ENCODE results near the gene C1orf141.
"Not testable (repeated sequence)": the region's sequence is repeated elsewhere in the genome, so short reads cannot be mapped to it uniquely, and the experiment has no call there.

Gene C1orf141

DNA sequence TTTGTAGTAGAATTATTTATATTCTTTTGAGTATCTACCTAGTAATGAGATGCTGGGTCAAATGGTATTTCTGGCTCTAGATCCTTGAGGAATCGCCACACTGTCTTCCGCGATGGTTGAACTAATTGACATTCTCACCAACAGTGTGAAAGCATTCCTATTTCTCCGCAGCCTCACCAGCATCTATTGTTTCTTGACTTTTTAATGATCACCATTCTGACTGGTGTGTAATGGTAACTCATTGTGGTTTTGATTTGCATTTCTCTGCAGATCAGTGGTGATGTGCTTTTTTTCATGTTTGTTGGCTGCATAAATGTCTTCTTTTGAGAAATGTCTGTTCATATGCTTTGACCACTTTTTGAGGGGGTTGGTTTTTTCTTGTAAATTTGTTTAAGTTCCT, 16.2 kb upstream of the C1orf141 start:
- TF ChIP-seq ZFX (IDR thresholded peaks at IDR 0.05), result no peak

DNA sequence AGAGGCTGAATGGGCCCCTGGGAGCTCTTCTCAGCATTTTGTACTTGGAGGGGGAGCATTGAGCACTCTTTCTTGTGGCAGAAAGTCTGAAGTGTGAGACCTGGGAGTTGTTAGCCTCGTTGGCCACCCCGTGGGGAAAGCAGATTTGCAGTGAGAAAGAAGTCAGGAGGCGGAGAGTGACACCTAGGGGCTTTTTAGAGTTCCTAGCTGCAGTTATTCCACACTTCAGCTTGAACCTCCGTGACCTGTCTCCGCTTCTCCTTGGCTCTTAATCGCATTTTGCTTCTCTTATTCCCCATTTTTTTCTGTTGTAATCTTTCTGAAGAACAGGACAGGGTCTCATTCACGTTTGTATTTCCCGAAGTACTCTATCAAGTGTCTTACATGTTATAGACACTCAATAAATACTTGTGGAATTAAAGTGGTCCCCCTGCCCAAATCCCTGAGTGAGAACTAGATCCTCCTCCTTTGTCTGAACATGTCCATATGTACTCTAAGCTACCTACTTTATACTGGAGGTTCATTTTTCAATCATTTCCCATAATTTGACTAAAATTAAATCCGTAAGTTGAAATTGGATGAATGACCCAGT, 14.5 kb upstream of the C1orf141 start:
- no peak overlapping the region for H3K27ac ChIP-seq
- TF ChIP-seq, protein P1, sequence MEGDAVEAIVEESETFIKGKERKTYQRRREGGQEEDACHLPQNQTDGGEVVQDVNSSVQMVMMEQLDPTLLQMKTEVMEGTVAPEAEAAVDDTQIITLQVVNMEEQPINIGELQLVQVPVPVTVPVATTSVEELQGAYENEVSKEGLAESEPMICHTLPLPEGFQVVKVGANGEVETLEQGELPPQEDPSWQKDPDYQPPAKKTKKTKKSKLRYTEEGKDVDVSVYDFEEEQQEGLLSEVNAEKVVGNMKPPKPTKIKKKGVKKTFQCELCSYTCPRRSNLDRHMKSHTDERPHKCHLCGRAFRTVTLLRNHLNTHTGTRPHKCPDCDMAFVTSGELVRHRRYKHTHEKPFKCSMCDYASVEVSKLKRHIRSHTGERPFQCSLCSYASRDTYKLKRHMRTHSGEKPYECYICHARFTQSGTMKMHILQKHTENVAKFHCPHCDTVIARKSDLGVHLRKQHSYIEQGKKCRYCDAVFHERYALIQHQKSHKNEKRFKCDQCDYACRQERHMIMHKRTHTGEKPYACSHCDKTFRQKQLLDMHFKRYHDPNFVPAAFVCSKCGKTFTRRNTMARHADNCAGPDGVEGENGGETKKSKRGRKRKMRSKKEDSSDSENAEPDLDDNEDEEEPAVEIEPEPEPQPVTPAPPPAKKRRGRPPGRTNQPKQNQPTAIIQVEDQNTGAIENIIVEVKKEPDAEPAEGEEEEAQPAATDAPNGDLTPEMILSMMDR (conservative IDR thresholded peaks at IDR 0.05), result peak; percentile 85
- no peak for TF ChIP-seq ZFX (IDR thresholded peaks at IDR 0.05)

More for the DNA sequence above, 16.2 kb upstream of the C1orf141 start:
- H3K27ac ChIP-seq, result no peak overlapping the region

DNA sequence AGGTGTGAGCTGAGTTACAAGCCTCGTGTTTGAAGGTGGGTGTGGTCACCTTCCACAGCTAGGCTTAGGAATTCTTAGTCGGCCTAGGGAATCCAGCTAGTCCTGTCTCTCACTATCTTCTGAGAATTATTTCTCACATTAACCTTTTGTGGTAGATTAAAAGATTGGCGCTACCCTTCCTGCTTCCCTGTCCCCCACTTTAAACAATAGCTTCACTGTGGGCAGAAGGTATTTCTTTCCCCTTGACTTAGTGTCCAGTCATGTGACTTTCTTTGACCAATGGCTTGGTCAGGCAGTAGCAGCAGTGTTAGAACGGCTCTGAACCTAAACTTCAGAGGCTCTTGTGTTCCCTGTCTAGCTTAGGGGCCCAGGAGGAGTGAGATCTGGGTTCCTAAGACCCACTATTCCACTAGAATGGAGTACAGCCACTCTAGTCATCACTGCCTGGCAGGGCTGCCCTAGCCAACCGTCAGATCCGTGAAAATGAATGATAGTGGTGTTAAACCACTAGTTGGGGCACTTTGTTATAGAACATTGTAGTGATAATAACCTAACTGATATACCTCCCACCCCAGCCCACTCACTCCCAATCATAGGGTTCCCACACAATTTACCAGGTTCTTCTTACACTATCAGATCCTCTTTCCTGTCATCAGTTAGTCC, 13.9 kb upstream of the C1orf141 start:
- TF ChIP-seq, protein P1 (conservative IDR thresholded peaks at IDR 0.05), result no peak
- TF ChIP-seq ZFX (IDR thresholded peaks at IDR 0.05), result no peak
- H3K27ac ChIP-seq, result no peak overlapping the region

DNA sequence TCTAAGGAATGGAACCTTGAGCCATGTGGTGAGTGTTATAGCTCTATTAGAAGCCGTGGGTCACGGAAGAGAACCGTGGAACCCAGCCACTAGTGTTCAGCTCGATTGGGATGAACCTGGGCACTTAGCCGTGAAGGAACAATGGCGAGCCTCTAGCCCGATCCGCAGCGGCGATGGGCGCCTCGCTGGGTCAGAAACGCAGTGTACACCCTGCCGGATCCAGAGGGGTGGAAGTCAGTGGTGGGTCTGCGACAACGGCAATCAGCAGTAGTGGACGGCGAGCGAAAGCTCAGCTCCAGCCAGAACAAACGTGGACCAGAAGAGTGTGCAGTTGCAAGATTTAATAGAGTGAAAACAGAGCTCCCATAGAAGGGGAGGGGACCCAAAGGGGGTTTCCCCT, 13.2 kb upstream of the C1orf141 start:
- not testable (repeated sequence) for H3K27ac ChIP-seq

DNA sequence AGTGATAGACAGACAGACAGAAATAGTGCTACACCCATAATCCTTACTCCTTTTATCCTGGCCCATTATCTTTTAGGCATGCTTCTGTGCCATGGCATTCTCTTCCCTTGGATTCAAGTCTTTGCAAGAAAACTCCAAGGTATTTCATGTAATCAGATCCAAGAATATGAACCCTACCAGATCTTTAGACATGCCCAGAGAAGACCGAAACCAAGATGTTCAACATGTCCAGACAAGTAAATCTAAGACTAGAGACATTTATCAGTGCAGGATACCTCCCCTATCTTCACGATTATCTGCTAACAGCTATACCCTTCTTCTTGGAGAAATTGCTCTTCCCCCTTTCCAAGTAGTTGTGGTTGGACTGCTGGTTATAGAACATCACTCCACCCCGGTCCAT, 11.8 kb upstream of the C1orf141 start:
- TF ChIP-seq, protein P1 (conservative IDR thresholded peaks at IDR 0.05), result no peak
- no peak for TF ChIP-seq ZFX (IDR thresholded peaks at IDR 0.05)
- H3K27ac ChIP-seq, result no peak overlapping the region

DNA sequence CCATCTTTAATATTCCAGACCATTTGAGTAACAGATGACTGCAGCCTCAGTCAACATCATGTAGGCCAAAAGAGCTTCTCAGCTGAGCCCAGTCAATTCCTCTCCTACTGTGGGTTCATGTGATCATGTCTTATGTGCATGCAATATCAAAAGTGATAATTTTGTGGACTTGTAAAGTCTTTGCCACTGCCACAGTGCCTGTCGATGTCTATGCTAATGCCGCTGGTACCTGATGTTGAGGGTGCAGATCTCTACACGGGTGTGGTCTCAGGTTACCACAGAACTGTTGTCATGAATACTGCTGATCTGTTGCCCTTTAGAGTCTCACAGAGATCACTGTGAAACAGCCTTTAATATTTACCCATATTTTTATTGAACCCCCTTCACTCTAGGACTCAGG, 11.3 kb upstream of the C1orf141 start:
- no peak overlapping the region for H3K27ac ChIP-seq
- no peak for TF ChIP-seq ZFX (IDR thresholded peaks at IDR 0.05)
- TF ChIP-seq, protein P1 (conservative IDR thresholded peaks at IDR 0.05), result no peak

DNA sequence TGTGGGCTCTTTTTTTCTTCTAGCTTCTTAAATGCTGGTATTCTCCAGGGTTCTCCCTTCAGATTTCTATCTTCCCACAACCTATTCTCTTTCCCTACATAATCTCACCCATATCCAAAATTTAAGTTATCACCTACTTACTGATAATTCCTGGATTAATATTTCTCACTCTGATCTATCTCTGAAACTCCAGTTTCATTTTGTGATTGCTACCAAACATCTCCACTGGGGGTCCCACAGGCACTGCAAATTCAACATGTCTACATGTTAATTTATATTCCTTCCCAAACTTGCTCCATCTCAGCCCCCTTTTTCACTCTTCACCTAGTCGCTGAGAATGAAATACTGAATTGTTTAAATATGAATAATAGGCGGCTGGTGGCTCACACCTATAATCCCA, 9.9 kb upstream of the C1orf141 start:
- TF ChIP-seq, protein P1 (conservative IDR thresholded peaks at IDR 0.05), result peak; percentile 59
- TF ChIP-seq ZFX (IDR thresholded peaks at IDR 0.05), result no peak
- H3K27ac ChIP-seq, result no peak overlapping the region

DNA sequence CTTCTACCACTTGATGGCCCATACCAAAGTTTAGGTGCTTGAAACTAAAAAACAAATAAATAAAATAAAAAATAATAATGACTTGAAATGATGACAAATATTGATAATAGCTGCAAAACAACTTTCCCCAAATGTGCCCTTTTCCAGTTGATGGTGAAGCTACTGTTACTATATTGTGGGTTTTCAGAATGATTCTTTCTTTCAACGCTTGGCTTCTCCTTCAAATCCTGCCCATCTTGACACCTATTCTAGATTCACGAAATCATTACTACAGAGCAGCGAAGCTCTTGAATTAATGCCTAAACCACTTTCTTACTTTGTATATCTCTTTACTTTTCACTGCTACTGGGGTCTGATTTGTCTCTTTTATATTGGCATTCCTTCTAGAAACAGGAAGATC, 9.2 kb upstream of the C1orf141 start:
- no peak overlapping the region for H3K27ac ChIP-seq
- TF ChIP-seq, protein P1 (conservative IDR thresholded peaks at IDR 0.05), result no peak
- TF ChIP-seq ZFX (IDR thresholded peaks at IDR 0.05), result no peak

All from C4-2B (cell line).